Transverse colon (tissue), 4 donors: ENCODE results near the gene PFKFB1. TPM values are rescaled to one million over a fixed set of nuclear protein-coding genes. Genes with fewer than 3 reads are reported as not detected.
A peak's percentile ranks its signal among the peaks of the same experiment; 100 is the strongest.

ENCODE experiments used
- DNase-seq: peaks from one replicate; pipeline ENCODE4 v3.0.0-alpha.2; 2019
- H3K27ac ChIP-seq, 4 donors: fragments of 200-600 bp; sonication (generic); 2 replicates each; pipeline ENCODE4 v1.5.1; 2016 to 2018; ENCODE audit warnings: inconsistent platforms in 4 of 4
- H3K27me3 ChIP-seq: fragments of 200-600 bp; sonication (generic); 2 replicates; pipeline ENCODE4 v1.5.1; 2017; ENCODE audit warnings: inconsistent platforms
- H3K36me3 ChIP-seq, 4 donors: fragments of 200-600 bp; sonication (generic); 2 replicates each; pipeline ENCODE4 v1.5.1; 2017 to 2019; ENCODE audit warnings: inconsistent platforms in 4 of 4
- H3K4me1 ChIP-seq, 4 donors: fragments of 200-600 bp; sonication (generic); 2 replicates each; pipeline ENCODE4 v1.5.1; 2017 to 2020; ENCODE audit warnings: inconsistent platforms in 4 of 4
- H3K4me3 ChIP-seq, 4 donors: fragments of 200-600 bp; sonication (generic); 1 replicate in 1 of 4; 2 replicates in 3 of 4; pipeline versions ENCODE4 v1.5.1 to v1.6.1; 2017 to 2019; ENCODE audit warnings: inconsistent platforms in 4 of 4
- H3K9me3 ChIP-seq, 2 donors: fragments of 200-600 bp; sonication (generic); 2 replicates each; pipeline ENCODE4 v1.5.1; 2017 to 2019; ENCODE audit warnings: inconsistent platforms in 2 of 2
- CTCF ChIP-seq, 5 experiments: fragments of 200-600 bp in 3 of 5; fragments of 450-650 bp in 2 of 5; sonication (generic) in 3 of 5; IDR thresholded peaks; 1 replicate in 2 of 5; 2 replicates in 3 of 5; pipeline ENCODE4 v1.5.1; 2016 to 2017; ENCODE audit warnings: antibody characterized with exemption in 5 of 5, inconsistent platforms in 3 of 5, mild to moderate bottlenecking in 2 of 5, moderate library complexity in 1 of 5
- EP300 ChIP-seq: sonication (generic); formaldehyde crosslinking; IDR thresholded peaks from one replicate; pipeline ENCODE4 v1.6.1; 2017; ENCODE audit warnings: antibody characterized with exemption, low read depth
- POLR2A ChIP-seq: fragments of 450-650 bp; IDR thresholded peaks from one replicate; pipeline ENCODE4 v1.6.1; 2016; ENCODE audit warnings: antibody characterized with exemption, mild to moderate bottlenecking, moderate library complexity
- POLR2AphosphoS5 ChIP-seq, 3 donors: sonication (generic); formaldehyde crosslinking; IDR thresholded peaks; one replicate each; pipeline ENCODE4 v1.6.1; 2016; ENCODE audit warnings: antibody characterized with exemption in 3 of 3
- WGBS, 2 donors: methylation state at CpG; one replicate each; pipeline ENCODE4 v1.1.5; 2018; ENCODE audit warnings: low coverage in 1 of 2; 5-methylcytosine and 5-hydroxymethylcytosine counted together
- in situ Hi-C, 4 donors: fragments of 200-750 bp; cut with MboI; loops; one replicate each; pipeline versions ENCODE4 v1.15.0 to v1.15.1; 2017; ENCODE audit warnings: low sequenced_read_pairs in 3 of 4, low pct_ligation_motif_present in 1 of 4, low pct_unique_long_range_greater_than_20kb in 1 of 4
- intact Hi-C: fragments of 100-400 bp; cut with DNase I; formaldehyde crosslinking; loops from one replicate; pipeline ENCODE4 v1.15.1; 2023; ENCODE audit warnings: low total_unique reads
- small RNA-seq, 4 donors: library from RNA; depleted of rRNA; stranded (forward); fragments of <200 nt; gene quantifications; one replicate each; pipeline ENCODE3, GENCODE V24; 2016
- total RNA-seq, 4 donors: library from RNA; depleted of rRNA; stranded (reverse); fragments of >200 nt; gene quantifications; one replicate each; pipeline ENCODE4 v1.1.0, GENCODE V29; 2016

PFKFB1 gene
- total RNA-seq, 4 donors from 2014 or later: 0.32 to 0.55 TPM; not detected in 2

DNA sequence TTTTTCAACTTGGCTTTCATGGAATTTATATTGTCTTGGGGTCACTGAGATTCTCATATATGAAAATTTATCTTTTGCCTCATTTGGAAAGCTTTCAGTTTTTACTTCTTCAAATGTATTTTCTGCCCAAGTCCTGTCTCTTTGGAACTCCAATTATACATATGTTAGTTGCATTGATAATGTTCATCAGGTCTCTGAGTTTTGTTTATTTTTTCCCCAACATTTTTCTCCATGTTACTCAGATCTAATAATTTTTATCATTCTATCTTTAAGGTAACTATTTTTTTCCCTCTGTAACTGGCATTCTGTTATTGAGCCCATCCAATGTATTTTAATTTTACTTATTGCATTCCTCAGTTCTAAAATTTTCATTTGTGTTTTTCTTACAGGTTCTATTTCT is 84.0 kb downstream of the PFKFB1 start:
- in situ Hi-C loops: no loop called here
- Histone ChIP-seq H3K36me3 (no peaks in the 10 kb centered on the region), H3K27ac (no peak overlapping the region), H3K4me3 (no peak overlapping the region), H3K27me3 (no peaks in the 10 kb centered on the region), H3K4me1 (no peaks in the 10 kb centered on the region), H3K9me3 (no peaks in the 10 kb centered on the region)
- DNase-seq: no peak
- TF ChIP-seq POLR2AphosphoS5 (IDR thresholded peaks at IDR 0.05) (no peak), CTCF (IDR thresholded peaks at IDR 0.05) (no peak), POLR2A (no peak), EP300 (no peak)
- intact Hi-C loops: no loop called here

- in situ Hi-C loops: loop anchor here in 2 of 4 donors (10.0 to 25.0 kb wide), 2 partner anchors 168 to 171 kb away; no protein-coding TSS in a partner anchor
- H3K4me1 ChIP-seq: no peaks in the 10 kb centered on the region
- DNase-seq: no peak
- 75% methylated on average over 1 of the region's 1 CpG; no CpG with 5 or more reads in 1 of the 2 donors for WGBS, 2 donors
- H3K4me3 ChIP-seq: no peak overlapping the region
- TF ChIP-seq CTCF (IDR thresholded peaks at IDR 0.05) (no peak), POLR2AphosphoS5 (IDR thresholded peaks at IDR 0.05) (no peak), POLR2A (no peak), EP300 (no peak)
- no peaks in the 10 kb centered on the region for H3K27me3 ChIP-seq
- no peak overlapping the region for H3K27ac ChIP-seq
- H3K36me3 ChIP-seq: no peaks in the 10 kb centered on the region
- intact Hi-C loops: loop anchor here (5.0 kb wide), 1 partner anchor 163 kb away; no protein-coding TSS in a partner anchor
- H3K9me3 ChIP-seq: no peaks in the 10 kb centered on the region
Measured at GRCh38 chrX:54894159-54894558, 99.8 kb downstream of the PFKFB1 start.

DNA sequence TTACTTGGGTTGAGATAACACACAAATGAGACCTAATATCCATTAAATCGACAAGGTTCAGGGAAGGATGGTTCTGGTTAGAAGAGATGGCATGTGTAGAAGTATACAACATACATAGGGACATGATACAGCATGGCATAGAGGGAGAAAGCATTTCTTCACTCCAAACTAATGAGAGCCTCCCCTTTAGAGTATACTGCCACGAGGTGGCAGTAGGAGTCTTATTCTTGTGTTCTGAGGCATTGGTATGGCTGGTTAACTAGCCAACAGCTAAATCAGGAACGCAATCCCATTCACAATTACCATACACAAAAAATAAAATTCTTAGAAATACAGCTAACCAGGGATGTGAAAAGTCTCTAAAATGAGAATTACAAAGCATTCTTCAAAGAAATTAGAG is 102.4 kb downstream of the PFKFB1 start:
- Histone ChIP-seq H3K4me3 (no peak overlapping the region), H3K9me3 (no peaks in the 10 kb centered on the region), H3K27ac (no peak overlapping the region), H3K36me3 (no peaks in the 10 kb centered on the region), H3K4me1 (no peaks in the 10 kb centered on the region), H3K27me3 (no peaks in the 10 kb centered on the region)
- DNase-seq: peak; percentile 19
- 22% methylated on average over 3 of the region's 3 CpGs; no CpG with 5 or more reads in 1 of the 2 donors for WGBS, 2 donors
- in situ Hi-C loops: loop anchor here in 2 of 4 donors (10.0 to 25.0 kb wide), 2 partner anchors 171 to 173 kb away; no protein-coding TSS in a partner anchor
- no peak for TF ChIP-seq POLR2A
- TF ChIP-seq EP300: no peak
- TF ChIP-seq CTCF (IDR thresholded peaks at IDR 0.05): peak; percentile 12 to 46 (median 35)
- TF ChIP-seq POLR2AphosphoS5 (IDR thresholded peaks at IDR 0.05): no peak
- intact Hi-C loops: loop anchor here (5.0 kb wide), 1 partner anchor 166 kb away; no protein-coding TSS in a partner anchor

GRCh38 chrX:54885740-54886139 is 108.2 kb downstream of the PFKFB1 start:
- 71 to 100% methylated on average over 1 to 3 of the region's 3 CpGs for WGBS, 2 donors
- in situ Hi-C loops: loop anchor here in 1 of 4 donors (25.0 kb wide), 1 partner anchor 177 kb away; no protein-coding TSS in a partner anchor

More at GRCh38 chrX:54885740-54886139, 108.2 kb downstream of the PFKFB1 start:
- DNase-seq: no peak
- TF ChIP-seq EP300 (no peak), POLR2A (no peak), CTCF (IDR thresholded peaks at IDR 0.05) (no peak), POLR2AphosphoS5 (IDR thresholded peaks at IDR 0.05) (no peak)
- H3K4me1 ChIP-seq: no peaks in the 10 kb centered on the region
- H3K27me3 ChIP-seq: no peaks in the 10 kb centered on the region
- no peaks in the 10 kb centered on the region for H3K9me3 ChIP-seq
- H3K27ac ChIP-seq: no peak overlapping the region
- intact Hi-C loops: no loop called here
- H3K36me3 ChIP-seq: no peaks in the 10 kb centered on the region
- no peak overlapping the region for H3K4me3 ChIP-seq

Small RNA genes lying within 50 kb of the gene (small RNA-seq; reads per million reads assigned to genes)
- 0 reads per million in 4 donors for gene RF00614

Other genes with a start within 250 kb of the PFKFB1 start
- not detected for gene ITIH6, start 195.9 kb downstream of the PFKFB1 start, total RNA-seq
- 100 to 1,000 TPM in 1 of 4 donors, 10 to 100 TPM in 3; 32.9 to 215 (median 67.4) TPM for gene MAGED2, start 186.4 kb downstream of the PFKFB1 start, total RNA-seq
- 1 to 10 TPM; 1.4 to 7.9 (median 3.1) TPM for gene TRO, start 73.4 kb downstream of the PFKFB1 start, total RNA-seq
- 10 to 100 TPM in 3 of 4 donors, 1 to 10 TPM in 1; 3.2 to 22.1 (median 14.3) TPM for gene APEX2, start 6.2 kb upstream of the PFKFB1 start, total RNA-seq
- gene ALAS2, start 36.8 kb upstream of the PFKFB1 start, total RNA-seq: not detected
- 1 to 10 TPM in 1 of 4 donors, not detected in 3; 2.0 TPM for gene PAGE2B, start 80.8 kb upstream of the PFKFB1 start, total RNA-seq
- not detected for gene PAGE2, start 94.8 kb upstream of the PFKFB1 start, total RNA-seq
- not detected for gene PAGE5, start 226.2 kb upstream of the PFKFB1 start, total RNA-seq